H1 (cell line): ENCODE measurements around the gene DNER. TPM values are rescaled to one million over a fixed set of nuclear protein-coding genes. Genes with fewer than 3 reads are reported as not detected.

Experiments
- EGR1 ChIP-seq: IDR thresholded peaks from 2 replicates; pipeline ENCODE4 v1.6.1; 2011; ENCODE audit warnings: low read depth, low read length, borderline replicate concordance
- EP300 ChIP-seq, 2 experiments: IDR thresholded peaks; 1 replicate in 1 of 2; 2 replicates in 1 of 2; pipeline ENCODE4 v1.6.1; 2011 to 2012; ENCODE audit warnings: low read depth in 2 of 2, low read length in 2 of 2, mild to moderate bottlenecking in 2 of 2, borderline replicate concordance in 1 of 2, inconsistent platforms in 1 of 2, moderate library complexity in 1 of 2
- GTF2F1 ChIP-seq: IDR thresholded peaks from 2 replicates; pipeline ENCODE4 v1.6.1; 2012; ENCODE audit warnings: low read depth, low read length, improper control_type of control experiment, borderline replicate concordance
- JUND ChIP-seq: IDR thresholded peaks from 2 replicates; pipeline ENCODE4 v1.6.1; 2011; ENCODE audit warnings: mild to moderate bottlenecking, improper control_type of control experiment, low read length
- POLR2AphosphoS5 ChIP-seq: IDR thresholded peaks from 2 replicates; pipeline ENCODE4 v1.6.1; 2011; ENCODE audit warnings: low read depth, low read length
- RAD21 ChIP-seq, 2 experiments: IDR thresholded peaks in 1 of 2; conservative IDR thresholded peaks in 1 of 2; 2 replicates each; pipeline ENCODE4 v1.6.1; 2011; ENCODE audit warnings: low read depth in 2 of 2, low read length in 2 of 2, improper control_type of control experiment in 1 of 2, inconsistent platforms in 1 of 2, mild to moderate bottlenecking in 1 of 2, moderate library complexity in 1 of 2
- RBBP5 ChIP-seq: IDR thresholded peaks from 2 replicates; pipeline ENCODE4 v1.7.1; 2012; ENCODE audit warnings: low read depth, mild to moderate bottlenecking, inconsistent platforms, low read length, moderate library complexity, borderline replicate concordance
- RFX5 ChIP-seq: IDR thresholded peaks from 2 replicates; pipeline ENCODE4 v1.6.1; 2011; ENCODE audit warnings: low read depth, low read length, improper control_type of control experiment, borderline replicate concordance
- SIRT6 ChIP-seq: IDR thresholded peaks from one replicate; pipeline ENCODE4 v1.7.1; 2012; ENCODE audit warnings: low read length, inconsistent platforms
- SP2 ChIP-seq: IDR thresholded peaks from 2 replicates; pipeline ENCODE4 v1.6.1; 2012; ENCODE audit warnings: mild to moderate bottlenecking, low read length, inconsistent platforms
- polyA plus RNA-seq, 7 experiments: library from polyadenylated mRNA; depleted of rRNA in 3 of 7; stranded (reverse) in 5 of 7; unstranded in 2 of 7; fragments of >200 nt in 5 of 7; fragments of 200-250 nt in 2 of 7; gene quantifications; 1 replicate in 5 of 7; 2 replicates in 1 of 7; 4 replicates in 1 of 7; pipeline versions ENCODE4 v1.2.1 to v1.2.3, GENCODE V29; 2011 to 2013; ENCODE audit warnings: missing spikeins in 2 of 7, mixed read lengths in 2 of 7
- total RNA-seq: library from RNA; stranded (reverse); fragmentation: NEBNext Ultra II Directional; extraction: Animal tissue kit (Norgen Biotek cat#: 25700); gene quantifications from 2 replicates; pipeline ENCODE4 v1.2.1, GENCODE V29; 2021
- TF ChIP-seq, protein P1 (sequence below): fragments of 300-600 bp; sonication (generic); IDR thresholded peaks from 2 replicates; pipeline ENCODE4 v1.7.1; 2012; ENCODE audit warnings: low read length, moderate library complexity, mild to moderate bottlenecking, inconsistent platforms; ENCODE audit not compliant: insufficient replicate concordance

Gene DNER
- total and polyA plus RNA-seq, 2 of the 8 experiments (the other 6 are each of a cell fraction or from before 2014, with no cell fraction given), result 6.8 to 16.3 TPM

DNA sequence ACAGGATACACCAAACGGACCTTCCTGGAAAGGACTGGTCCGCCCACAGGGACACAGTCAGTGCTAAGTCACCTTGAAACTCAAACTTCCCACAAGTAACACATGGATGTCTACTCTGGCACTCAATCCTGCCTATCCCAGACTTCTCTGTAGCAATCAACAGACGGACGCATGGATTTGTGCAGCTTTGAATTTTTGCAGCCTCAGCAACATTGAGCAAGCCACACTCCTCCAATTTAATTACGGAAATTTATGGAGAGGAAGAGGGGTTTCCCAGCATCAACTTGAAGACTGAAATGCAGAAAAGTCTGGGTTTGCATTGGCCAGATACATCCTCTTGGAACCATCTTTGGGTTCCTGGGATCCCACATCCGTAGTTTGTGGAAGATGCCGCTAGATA lies 26.2 kb downstream of the DNER start (continued):
- TF ChIP-seq, protein P1, sequence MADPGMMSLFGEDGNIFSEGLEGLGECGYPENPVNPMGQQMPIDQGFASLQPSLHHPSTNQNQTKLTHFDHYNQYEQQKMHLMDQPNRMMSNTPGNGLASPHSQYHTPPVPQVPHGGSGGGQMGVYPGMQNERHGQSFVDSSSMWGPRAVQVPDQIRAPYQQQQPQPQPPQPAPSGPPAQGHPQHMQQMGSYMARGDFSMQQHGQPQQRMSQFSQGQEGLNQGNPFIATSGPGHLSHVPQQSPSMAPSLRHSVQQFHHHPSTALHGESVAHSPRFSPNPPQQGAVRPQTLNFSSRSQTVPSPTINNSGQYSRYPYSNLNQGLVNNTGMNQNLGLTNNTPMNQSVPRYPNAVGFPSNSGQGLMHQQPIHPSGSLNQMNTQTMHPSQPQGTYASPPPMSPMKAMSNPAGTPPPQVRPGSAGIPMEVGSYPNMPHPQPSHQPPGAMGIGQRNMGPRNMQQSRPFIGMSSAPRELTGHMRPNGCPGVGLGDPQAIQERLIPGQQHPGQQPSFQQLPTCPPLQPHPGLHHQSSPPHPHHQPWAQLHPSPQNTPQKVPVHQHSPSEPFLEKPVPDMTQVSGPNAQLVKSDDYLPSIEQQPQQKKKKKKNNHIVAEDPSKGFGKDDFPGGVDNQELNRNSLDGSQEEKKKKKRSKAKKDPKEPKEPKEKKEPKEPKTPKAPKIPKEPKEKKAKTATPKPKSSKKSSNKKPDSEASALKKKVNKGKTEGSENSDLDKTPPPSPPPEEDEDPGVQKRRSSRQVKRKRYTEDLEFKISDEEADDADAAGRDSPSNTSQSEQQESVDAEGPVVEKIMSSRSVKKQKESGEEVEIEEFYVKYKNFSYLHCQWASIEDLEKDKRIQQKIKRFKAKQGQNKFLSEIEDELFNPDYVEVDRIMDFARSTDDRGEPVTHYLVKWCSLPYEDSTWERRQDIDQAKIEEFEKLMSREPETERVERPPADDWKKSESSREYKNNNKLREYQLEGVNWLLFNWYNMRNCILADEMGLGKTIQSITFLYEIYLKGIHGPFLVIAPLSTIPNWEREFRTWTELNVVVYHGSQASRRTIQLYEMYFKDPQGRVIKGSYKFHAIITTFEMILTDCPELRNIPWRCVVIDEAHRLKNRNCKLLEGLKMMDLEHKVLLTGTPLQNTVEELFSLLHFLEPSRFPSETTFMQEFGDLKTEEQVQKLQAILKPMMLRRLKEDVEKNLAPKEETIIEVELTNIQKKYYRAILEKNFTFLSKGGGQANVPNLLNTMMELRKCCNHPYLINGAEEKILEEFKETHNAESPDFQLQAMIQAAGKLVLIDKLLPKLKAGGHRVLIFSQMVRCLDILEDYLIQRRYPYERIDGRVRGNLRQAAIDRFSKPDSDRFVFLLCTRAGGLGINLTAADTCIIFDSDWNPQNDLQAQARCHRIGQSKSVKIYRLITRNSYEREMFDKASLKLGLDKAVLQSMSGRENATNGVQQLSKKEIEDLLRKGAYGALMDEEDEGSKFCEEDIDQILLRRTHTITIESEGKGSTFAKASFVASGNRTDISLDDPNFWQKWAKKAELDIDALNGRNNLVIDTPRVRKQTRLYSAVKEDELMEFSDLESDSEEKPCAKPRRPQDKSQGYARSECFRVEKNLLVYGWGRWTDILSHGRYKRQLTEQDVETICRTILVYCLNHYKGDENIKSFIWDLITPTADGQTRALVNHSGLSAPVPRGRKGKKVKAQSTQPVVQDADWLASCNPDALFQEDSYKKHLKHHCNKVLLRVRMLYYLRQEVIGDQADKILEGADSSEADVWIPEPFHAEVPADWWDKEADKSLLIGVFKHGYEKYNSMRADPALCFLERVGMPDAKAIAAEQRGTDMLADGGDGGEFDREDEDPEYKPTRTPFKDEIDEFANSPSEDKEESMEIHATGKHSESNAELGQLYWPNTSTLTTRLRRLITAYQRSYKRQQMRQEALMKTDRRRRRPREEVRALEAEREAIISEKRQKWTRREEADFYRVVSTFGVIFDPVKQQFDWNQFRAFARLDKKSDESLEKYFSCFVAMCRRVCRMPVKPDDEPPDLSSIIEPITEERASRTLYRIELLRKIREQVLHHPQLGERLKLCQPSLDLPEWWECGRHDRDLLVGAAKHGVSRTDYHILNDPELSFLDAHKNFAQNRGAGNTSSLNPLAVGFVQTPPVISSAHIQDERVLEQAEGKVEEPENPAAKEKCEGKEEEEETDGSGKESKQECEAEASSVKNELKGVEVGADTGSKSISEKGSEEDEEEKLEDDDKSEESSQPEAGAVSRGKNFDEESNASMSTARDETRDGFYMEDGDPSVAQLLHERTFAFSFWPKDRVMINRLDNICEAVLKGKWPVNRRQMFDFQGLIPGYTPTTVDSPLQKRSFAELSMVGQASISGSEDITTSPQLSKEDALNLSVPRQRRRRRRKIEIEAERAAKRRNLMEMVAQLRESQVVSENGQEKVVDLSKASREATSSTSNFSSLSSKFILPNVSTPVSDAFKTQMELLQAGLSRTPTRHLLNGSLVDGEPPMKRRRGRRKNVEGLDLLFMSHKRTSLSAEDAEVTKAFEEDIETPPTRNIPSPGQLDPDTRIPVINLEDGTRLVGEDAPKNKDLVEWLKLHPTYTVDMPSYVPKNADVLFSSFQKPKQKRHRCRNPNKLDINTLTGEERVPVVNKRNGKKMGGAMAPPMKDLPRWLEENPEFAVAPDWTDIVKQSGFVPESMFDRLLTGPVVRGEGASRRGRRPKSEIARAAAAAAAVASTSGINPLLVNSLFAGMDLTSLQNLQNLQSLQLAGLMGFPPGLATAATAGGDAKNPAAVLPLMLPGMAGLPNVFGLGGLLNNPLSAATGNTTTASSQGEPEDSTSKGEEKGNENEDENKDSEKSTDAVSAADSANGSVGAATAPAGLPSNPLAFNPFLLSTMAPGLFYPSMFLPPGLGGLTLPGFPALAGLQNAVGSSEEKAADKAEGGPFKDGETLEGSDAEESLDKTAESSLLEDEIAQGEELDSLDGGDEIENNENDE, result no peak
- TF ChIP-seq RAD21 (IDR thresholded peaks at IDR 0.05 in 1 of 2, conservative IDR thresholded peaks at IDR 0.05 in 1 of 2; ENCODE audit: low read depth in 2 of 2, low read length in 2 of 2), result no peak
- no peak for TF ChIP-seq EP300 (IDR thresholded peaks at IDR 0.05; ENCODE audit: borderline replicate concordance in 1 of 2, low read depth in 2 of 2, low read length in 2 of 2)
- TF ChIP-seq SIRT6, result no peak
- TF ChIP-seq RBBP5, result no peak
- TF ChIP-seq EGR1, result no peak
- TF ChIP-seq RFX5, result no peak
- no peak for TF ChIP-seq POLR2AphosphoS5
- no peak for TF ChIP-seq SP2
- no peak for TF ChIP-seq JUND
- no peak for TF ChIP-seq GTF2F1
